ENCODE data around the gene GOSR2. TPM values are rescaled to one million over a fixed set of nuclear protein-coding genes. Genes with fewer than 3 reads are reported as not detected.

Gene GOSR2
- total and polyA plus RNA-seq, 2 of the 13 experiments (the other 11 are each of a cell fraction or from before 2014, with no cell fraction given), result 61.5 to 63.9 TPM

DNA sequence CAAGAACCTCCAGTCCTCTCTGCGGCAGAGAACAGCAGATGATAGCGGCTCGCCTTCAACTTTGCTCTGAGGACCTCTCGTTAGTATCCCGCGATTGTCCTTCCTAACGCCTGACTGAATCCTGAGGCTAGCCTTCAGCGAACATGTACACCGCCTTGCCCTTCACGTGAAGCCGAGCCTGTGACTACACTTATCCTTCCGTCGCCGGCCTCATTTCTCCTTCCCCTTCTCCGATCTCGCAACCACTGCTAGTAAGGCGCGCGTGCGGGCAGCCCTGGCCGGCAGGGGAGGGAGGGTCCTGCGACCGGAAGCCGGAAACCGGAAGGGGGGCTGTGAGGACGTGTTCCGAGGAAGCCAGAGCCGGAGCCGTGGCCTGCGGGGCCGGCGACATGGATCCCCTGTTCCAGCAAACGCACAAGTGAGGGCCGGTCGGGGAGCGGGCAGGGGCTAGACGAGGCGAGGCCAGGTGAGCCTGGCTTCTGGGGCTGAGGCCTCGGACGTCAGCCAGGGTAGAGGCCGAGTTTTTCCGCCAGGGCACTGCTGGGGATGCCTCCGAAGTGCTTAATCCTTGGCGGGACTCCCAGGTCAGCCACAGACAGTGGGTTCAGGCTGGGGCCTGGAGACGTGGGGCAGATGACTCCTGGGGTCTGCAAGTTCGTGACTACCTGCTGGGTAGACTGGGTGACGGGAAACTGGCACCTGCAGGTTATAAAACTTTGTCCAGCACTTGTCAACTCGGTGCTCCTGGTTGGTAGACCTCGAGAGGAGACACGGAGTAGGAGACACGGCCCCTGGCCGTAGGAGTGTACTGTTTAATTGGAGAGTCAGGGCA lies at the start of gene GOSR2 (continued):
- TF ChIP-seq SP140L (CRISPR knock-in tag; IDR thresholded peaks at IDR 0.05; ENCODE audit: borderline replicate concordance), result no peak
- TF ChIP-seq, protein P1, sequence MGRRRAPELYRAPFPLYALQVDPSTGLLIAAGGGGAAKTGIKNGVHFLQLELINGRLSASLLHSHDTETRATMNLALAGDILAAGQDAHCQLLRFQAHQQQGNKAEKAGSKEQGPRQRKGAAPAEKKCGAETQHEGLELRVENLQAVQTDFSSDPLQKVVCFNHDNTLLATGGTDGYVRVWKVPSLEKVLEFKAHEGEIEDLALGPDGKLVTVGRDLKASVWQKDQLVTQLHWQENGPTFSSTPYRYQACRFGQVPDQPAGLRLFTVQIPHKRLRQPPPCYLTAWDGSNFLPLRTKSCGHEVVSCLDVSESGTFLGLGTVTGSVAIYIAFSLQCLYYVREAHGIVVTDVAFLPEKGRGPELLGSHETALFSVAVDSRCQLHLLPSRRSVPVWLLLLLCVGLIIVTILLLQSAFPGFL (CRISPR knock-in tag; IDR thresholded peaks at IDR 0.05), result no peak
- TF ChIP-seq, protein P2, sequence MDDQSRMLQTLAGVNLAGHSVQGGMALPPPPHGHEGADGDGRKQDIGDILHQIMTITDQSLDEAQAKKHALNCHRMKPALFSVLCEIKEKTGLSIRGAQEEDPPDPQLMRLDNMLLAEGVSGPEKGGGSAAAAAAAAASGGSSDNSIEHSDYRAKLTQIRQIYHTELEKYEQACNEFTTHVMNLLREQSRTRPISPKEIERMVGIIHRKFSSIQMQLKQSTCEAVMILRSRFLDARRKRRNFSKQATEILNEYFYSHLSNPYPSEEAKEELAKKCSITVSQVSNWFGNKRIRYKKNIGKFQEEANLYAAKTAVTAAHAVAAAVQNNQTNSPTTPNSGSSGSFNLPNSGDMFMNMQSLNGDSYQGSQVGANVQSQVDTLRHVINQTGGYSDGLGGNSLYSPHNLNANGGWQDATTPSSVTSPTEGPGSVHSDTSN (CRISPR knock-in tag; IDR thresholded peaks at IDR 0.05; ENCODE audit: borderline replicate concordance), result no peak
- peak; percentile 93; the same call in 1 of the 2 replicates for TF ChIP-seq ZNF235 (CRISPR knock-in tag; IDR thresholded peaks at IDR 0.05; ENCODE audit: borderline replicate concordance)
- TF ChIP-seq FOXK2 (IDR thresholded peaks at IDR 0.05), result no peak
- peak; percentile 89; the same call in 1 of the 2 replicates for TF ChIP-seq MIXL1 (CRISPR knock-in tag; IDR thresholded peaks at IDR 0.05)
- peak; percentile 85 for TF ChIP-seq GATAD2A (CRISPR knock-in tag; IDR thresholded peaks at IDR 0.05)
- peak; percentile 96 for TF ChIP-seq ZNF205 (CRISPR knock-in tag; IDR thresholded peaks at IDR 0.05)
- no peak; the same call in 1 of the 2 replicates for TF ChIP-seq KDM4B (CRISPR knock-in tag; IDR thresholded peaks at IDR 0.05)
- no peak; the same call in 1 of the 2 replicates for TF ChIP-seq ZNF746 (CRISPR knock-in tag; IDR thresholded peaks at IDR 0.05)
- TF ChIP-seq CBX5 (CRISPR knock-in tag; IDR thresholded peaks at IDR 0.05; ENCODE audit: borderline replicate concordance), result peak; percentile 87; the same call in 1 of the 2 replicates
- no peak for TF ChIP-seq SNRNP70 (IDR thresholded peaks at IDR 0.05; ENCODE audit: low read depth, low read length)
- TF ChIP-seq ZNF501 (CRISPR knock-in tag; IDR thresholded peaks at IDR 0.05), result peak; percentile 100
- TF ChIP-seq, protein P3, sequence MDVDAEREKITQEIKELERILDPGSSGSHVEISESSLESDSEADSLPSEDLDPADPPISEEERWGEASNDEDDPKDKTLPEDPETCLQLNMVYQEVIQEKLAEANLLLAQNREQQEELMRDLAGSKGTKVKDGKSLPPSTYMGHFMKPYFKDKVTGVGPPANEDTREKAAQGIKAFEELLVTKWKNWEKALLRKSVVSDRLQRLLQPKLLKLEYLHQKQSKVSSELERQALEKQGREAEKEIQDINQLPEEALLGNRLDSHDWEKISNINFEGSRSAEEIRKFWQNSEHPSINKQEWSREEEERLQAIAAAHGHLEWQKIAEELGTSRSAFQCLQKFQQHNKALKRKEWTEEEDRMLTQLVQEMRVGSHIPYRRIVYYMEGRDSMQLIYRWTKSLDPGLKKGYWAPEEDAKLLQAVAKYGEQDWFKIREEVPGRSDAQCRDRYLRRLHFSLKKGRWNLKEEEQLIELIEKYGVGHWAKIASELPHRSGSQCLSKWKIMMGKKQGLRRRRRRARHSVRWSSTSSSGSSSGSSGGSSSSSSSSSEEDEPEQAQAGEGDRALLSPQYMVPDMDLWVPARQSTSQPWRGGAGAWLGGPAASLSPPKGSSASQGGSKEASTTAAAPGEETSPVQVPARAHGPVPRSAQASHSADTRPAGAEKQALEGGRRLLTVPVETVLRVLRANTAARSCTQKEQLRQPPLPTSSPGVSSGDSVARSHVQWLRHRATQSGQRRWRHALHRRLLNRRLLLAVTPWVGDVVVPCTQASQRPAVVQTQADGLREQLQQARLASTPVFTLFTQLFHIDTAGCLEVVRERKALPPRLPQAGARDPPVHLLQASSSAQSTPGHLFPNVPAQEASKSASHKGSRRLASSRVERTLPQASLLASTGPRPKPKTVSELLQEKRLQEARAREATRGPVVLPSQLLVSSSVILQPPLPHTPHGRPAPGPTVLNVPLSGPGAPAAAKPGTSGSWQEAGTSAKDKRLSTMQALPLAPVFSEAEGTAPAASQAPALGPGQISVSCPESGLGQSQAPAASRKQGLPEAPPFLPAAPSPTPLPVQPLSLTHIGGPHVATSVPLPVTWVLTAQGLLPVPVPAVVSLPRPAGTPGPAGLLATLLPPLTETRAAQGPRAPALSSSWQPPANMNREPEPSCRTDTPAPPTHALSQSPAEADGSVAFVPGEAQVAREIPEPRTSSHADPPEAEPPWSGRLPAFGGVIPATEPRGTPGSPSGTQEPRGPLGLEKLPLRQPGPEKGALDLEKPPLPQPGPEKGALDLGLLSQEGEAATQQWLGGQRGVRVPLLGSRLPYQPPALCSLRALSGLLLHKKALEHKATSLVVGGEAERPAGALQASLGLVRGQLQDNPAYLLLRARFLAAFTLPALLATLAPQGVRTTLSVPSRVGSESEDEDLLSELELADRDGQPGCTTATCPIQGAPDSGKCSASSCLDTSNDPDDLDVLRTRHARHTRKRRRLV (CRISPR knock-in tag; IDR thresholded peaks at IDR 0.05), result no peak; the same call in 1 of the 2 replicates
- TF ChIP-seq, protein P4, sequence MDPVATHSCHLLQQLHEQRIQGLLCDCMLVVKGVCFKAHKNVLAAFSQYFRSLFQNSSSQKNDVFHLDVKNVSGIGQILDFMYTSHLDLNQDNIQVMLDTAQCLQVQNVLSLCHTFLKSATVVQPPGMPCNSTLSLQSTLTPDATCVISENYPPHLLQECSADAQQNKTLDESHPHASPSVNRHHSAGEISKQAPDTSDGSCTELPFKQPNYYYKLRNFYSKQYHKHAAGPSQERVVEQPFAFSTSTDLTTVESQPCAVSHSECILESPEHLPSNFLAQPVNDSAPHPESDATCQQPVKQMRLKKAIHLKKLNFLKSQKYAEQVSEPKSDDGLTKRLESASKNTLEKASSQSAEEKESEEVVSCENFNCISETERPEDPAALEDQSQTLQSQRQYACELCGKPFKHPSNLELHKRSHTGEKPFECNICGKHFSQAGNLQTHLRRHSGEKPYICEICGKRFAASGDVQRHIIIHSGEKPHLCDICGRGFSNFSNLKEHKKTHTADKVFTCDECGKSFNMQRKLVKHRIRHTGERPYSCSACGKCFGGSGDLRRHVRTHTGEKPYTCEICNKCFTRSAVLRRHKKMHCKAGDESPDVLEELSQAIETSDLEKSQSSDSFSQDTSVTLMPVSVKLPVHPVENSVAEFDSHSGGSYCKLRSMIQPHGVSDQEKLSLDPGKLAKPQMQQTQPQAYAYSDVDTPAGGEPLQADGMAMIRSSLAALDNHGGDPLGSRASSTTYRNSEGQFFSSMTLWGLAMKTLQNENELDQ (CRISPR knock-in tag; IDR thresholded peaks at IDR 0.05; ENCODE audit: borderline replicate concordance), result peak; percentile 33; the same call in 1 of the 2 replicates
- TF ChIP-seq BRD4 (CRISPR knock-in tag; IDR thresholded peaks at IDR 0.05), result peak; percentile 84; the same call in 1 of the 2 replicates
- peak; percentile 57; the same call in 1 of the 2 replicates for TF ChIP-seq ZNF644 (CRISPR knock-in tag; IDR thresholded peaks at IDR 0.05; ENCODE audit: low read depth)
- no peak for TF ChIP-seq HMG20B (CRISPR knock-in tag; conservative IDR thresholded peaks at IDR 0.05)

Data from HepG2 (cell line).